ENCODE results near the gene MYBPC1. TPM values are rescaled to one million over a fixed set of nuclear protein-coding genes. Genes with fewer than 3 reads are reported as not detected.
"Not testable (repeated sequence)": the region's sequence is repeated elsewhere in the genome, so short reads cannot be mapped to it uniquely, and the experiment has no call there.

Gene MYBPC1
- total RNA-seq, 1 experiment from 2014 or later: not detected

DNA sequence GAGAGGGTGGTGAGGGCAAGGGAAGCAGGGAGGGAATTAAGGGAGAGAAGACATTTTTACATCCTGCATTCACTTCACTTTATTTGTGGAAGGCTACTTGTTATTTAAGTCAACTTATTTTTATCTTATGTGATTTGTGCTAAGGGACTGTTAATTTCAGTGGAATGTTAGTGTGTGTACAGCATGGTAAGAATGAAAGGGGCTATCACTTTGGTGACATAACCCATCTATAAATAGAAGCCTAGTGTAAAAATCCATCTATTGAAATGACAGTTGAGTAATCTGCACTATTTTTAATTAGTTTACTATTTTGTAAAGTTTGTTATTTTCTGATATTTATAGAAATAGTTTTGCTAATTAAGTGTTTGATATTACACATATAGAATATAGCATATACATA lies 85.9 kb downstream of the MYBPC1 start:
- Histone ChIP-seq H3K18ac (ENCODE audit: insufficient read length, low read depth, low read length) (no peak overlapping the region), H2AFZ (ENCODE audit: low read length) (no peak overlapping the region), H2AK5ac (ENCODE audit: insufficient read length, low read length) (no peak overlapping the region), H3K27me3 (ENCODE audit: insufficient read depth, low read length) (no peaks in the 10 kb centered on the region), H3K14ac (ENCODE audit: insufficient read depth, low read length) (no peak overlapping the region), H3K56ac (ENCODE audit: insufficient read length, low read depth, low read length) (no peak overlapping the region), H4K8ac (replicated peaks; ENCODE audit: insufficient read length, low read depth, low read length) (no peak overlapping the region), H2BK15ac (ENCODE audit: low read depth, low read length) (no peak overlapping the region), H3K23me2 (ENCODE audit: insufficient read length, low read depth, low read length, poor library complexity, severe bottlenecking) (no peaks in the 10 kb centered on the region), H2BK120ac (ENCODE audit: low read depth, low read length, poor library complexity, severe bottlenecking) (no peak overlapping the region), H2BK12ac (ENCODE audit: insufficient read length, low read depth, low read length) (no peak overlapping the region), H3K79me2 (ENCODE audit: insufficient read depth, low read length) (no peaks in the 10 kb centered on the region), H4K91ac (ENCODE audit: insufficient read length, low read depth, low read length) (no peak overlapping the region), H3K4me1 (ENCODE audit: insufficient read depth, low read length) (no peaks in the 10 kb centered on the region), H2BK20ac (ENCODE audit: low read depth, low read length, poor library complexity, severe bottlenecking) (no peak overlapping the region), H3T11ph (ENCODE audit: low read length) (no peak overlapping the region), H3K79me1 (ENCODE audit: insufficient read depth, low read depth, low read length, poor library complexity, severe bottlenecking) (no peaks in the 10 kb centered on the region), H3K27ac (ENCODE audit: insufficient read length, low read depth, low read length) (no peak overlapping the region), H3K4ac (ENCODE audit: low read depth, low read length) (no peak overlapping the region), H3K23ac (ENCODE audit: insufficient read length, low read depth, low read length) (no peak overlapping the region), H4K5ac (ENCODE audit: insufficient read length, low read depth, low read length) (no peak overlapping the region), H3K9ac (ENCODE audit: extremely low read depth, insufficient read length, low read length) (no peak overlapping the region), H3K9me3 (ENCODE audit: control insufficient read depth, low read depth, low read length) (no peaks in the 10 kb centered on the region), H3K4me2 (ENCODE audit: insufficient read depth, insufficient read length, low read length) (no peak overlapping the region), H2BK5ac (ENCODE audit: insufficient read length, low read length) (no peak overlapping the region), H4K20me1 (ENCODE audit: control insufficient read depth, insufficient read depth, insufficient read length) (no peaks in the 10 kb centered on the region)
- Mint-ChIP-seq H3K9me3 (no peaks in the 10 kb centered on the region), H3K27ac (no peak overlapping the region), H3K36me3 (ENCODE audit: insufficient read depth in 1 of 3, low read depth in 3 of 3) (no peaks in the 10 kb centered on the region), H3K27me3 (ENCODE audit: low read depth) (peaks cover 2% of the 10 kb centered on the region; the same call in 1 of the 2 replicates), H3K4me1 (peaks cover 0 to 2% of the 10 kb centered on the region in 2 experiments; a peak in 1 of 4 replicates), H3K4me3 (no peak overlapping the region)
- TF ChIP-seq CTCF (conservative IDR thresholded peaks at IDR 0.05): no peak
- DNase-seq: no peak

GRCh38 chr12:101681627-101682026 lies 86.9 kb downstream of the MYBPC1 start:
- H3K23me2 ChIP-seq (ENCODE audit: insufficient read length, low read depth, low read length, poor library complexity, severe bottlenecking); H3K9me3 Mint-ChIP-seq; H2BK5ac ChIP-seq (ENCODE audit: insufficient read length, low read length); H3K23ac ChIP-seq (ENCODE audit: insufficient read length, low read depth, low read length); DNase-seq; H3K79me2 ChIP-seq (ENCODE audit: insufficient read depth, low read length); H3K9me3 ChIP-seq (ENCODE audit: control insufficient read depth, low read depth, low read length); H3K27ac ChIP-seq (ENCODE audit: insufficient read length, low read depth, low read length); H3K4me2 ChIP-seq (ENCODE audit: insufficient read depth, insufficient read length, low read length); H3K18ac ChIP-seq (ENCODE audit: insufficient read length, low read depth, low read length); H4K91ac ChIP-seq (ENCODE audit: insufficient read length, low read depth, low read length); H4K5ac ChIP-seq (ENCODE audit: insufficient read length, low read depth, low read length); H4K8ac ChIP-seq (replicated peaks; ENCODE audit: insufficient read length, low read depth, low read length); H3K4me3 Mint-ChIP-seq; H2BK12ac ChIP-seq (ENCODE audit: insufficient read length, low read depth, low read length); H3K4me1 ChIP-seq (ENCODE audit: insufficient read depth, low read length); H2BK20ac ChIP-seq (ENCODE audit: low read depth, low read length, poor library complexity, severe bottlenecking); H3K79me1 ChIP-seq (ENCODE audit: insufficient read depth, low read depth, low read length, poor library complexity, severe bottlenecking); H3K4me1 Mint-ChIP-seq; H2BK120ac ChIP-seq (ENCODE audit: low read depth, low read length, poor library complexity, severe bottlenecking); H3K27ac Mint-ChIP-seq; H3K36me3 Mint-ChIP-seq (ENCODE audit: insufficient read depth in 1 of 3, low read depth in 3 of 3); H3K27me3 Mint-ChIP-seq (ENCODE audit: low read depth); H3K4ac ChIP-seq (ENCODE audit: low read depth, low read length); H3T11ph ChIP-seq (ENCODE audit: low read length); H3K9ac ChIP-seq (ENCODE audit: extremely low read depth, insufficient read length, low read length); H4K20me1 ChIP-seq (ENCODE audit: control insufficient read depth, insufficient read depth, insufficient read length); H3K56ac ChIP-seq (ENCODE audit: insufficient read length, low read depth, low read length); H2AFZ ChIP-seq (ENCODE audit: low read length); H2BK15ac ChIP-seq (ENCODE audit: low read depth, low read length); H3K27me3 ChIP-seq (ENCODE audit: insufficient read depth, low read length); H2AK5ac ChIP-seq (ENCODE audit: insufficient read length, low read length); H3K14ac ChIP-seq (ENCODE audit: insufficient read depth, low read length): not testable (repeated sequence)
- WGBS (ENCODE audit: extremely low coverage, insufficient read length, low lambda C conversion rate): no CpG with 5 or more reads among the region's 6 CpGs
